ENCODE data around the gene BRPF1. TPM values are rescaled to one million over a fixed set of nuclear protein-coding genes. Genes with fewer than 3 reads are reported as not detected.
A peak's percentile ranks its signal among the peaks of the same experiment; 100 is the strongest.

Gene BRPF1
- total and polyA plus RNA-seq, 2 experiments from 2014 or later, result 11.1 to 17.3 TPM

- H3K27me3 ChIP-seq, result no peaks in the 10 kb centered on the region
- H3K9me3 ChIP-seq (ENCODE audit: low read depth), result no peaks in the 10 kb centered on the region
- DNase-seq (ENCODE audit: low read depth in 1 of 2, low spot score in 1 of 2), result no peak
- no peaks in the 10 kb centered on the region for H3K4me1 ChIP-seq (ENCODE audit: low read depth)
- no peak overlapping the region for H3K4me3 ChIP-seq
- peaks cover 38% of the 10 kb centered on the region for H3K36me3 ChIP-seq
- no peak overlapping the region for H3K27ac ChIP-seq
- no peak for TF ChIP-seq CTCF (IDR thresholded peaks at IDR 0.05; ENCODE audit: low read depth, low read length)
Measured at GRCh38 chr3:9781978-9782603, 50.6 kb downstream of the BRPF1 start.

GRCh38 chr3:9782770-9783169, 51.2 kb downstream of the BRPF1 start:
- H3K4me3 ChIP-seq, result no peak overlapping the region
- no peaks in the 10 kb centered on the region for H3K4me1 ChIP-seq (ENCODE audit: low read depth)
- TF ChIP-seq CTCF (IDR thresholded peaks at IDR 0.05; ENCODE audit: low read depth, low read length), result no peak
- no peaks in the 10 kb centered on the region for H3K27me3 ChIP-seq
- no peak for DNase-seq (ENCODE audit: low read depth in 1 of 2, low spot score in 1 of 2)
- H3K9me3 ChIP-seq (ENCODE audit: low read depth), result no peaks in the 10 kb centered on the region
- peaks cover 38% of the 10 kb centered on the region for H3K36me3 ChIP-seq
- no peak overlapping the region for H3K27ac ChIP-seq

GRCh38 chr3:9783954-9784353, 52.4 kb downstream of the BRPF1 start:
- H3K9me3 ChIP-seq (ENCODE audit: low read depth), result no peaks in the 10 kb centered on the region
- DNase-seq (ENCODE audit: low read depth in 1 of 2, low spot score in 1 of 2), result no peak
- no peak for TF ChIP-seq CTCF (IDR thresholded peaks at IDR 0.05; ENCODE audit: low read depth, low read length)
- H3K36me3 ChIP-seq, result peaks cover 38% of the 10 kb centered on the region
- no peaks in the 10 kb centered on the region for H3K4me1 ChIP-seq (ENCODE audit: low read depth)
- H3K27ac ChIP-seq, result no peak overlapping the region
- H3K27me3 ChIP-seq, result no peaks in the 10 kb centered on the region
- H3K4me3 ChIP-seq, result no peak overlapping the region

GRCh38 chr3:9784965-9785364, 53.4 kb downstream of the BRPF1 start:
- Histone ChIP-seq H3K36me3 (peaks cover 38% of the 10 kb centered on the region), H3K4me1 (ENCODE audit: low read depth) (no peaks in the 10 kb centered on the region), H3K9me3 (ENCODE audit: low read depth) (no peaks in the 10 kb centered on the region), H3K4me3 (no peak overlapping the region), H3K27me3 (no peaks in the 10 kb centered on the region), H3K27ac (peak overlapping the region; percentile 1)
- TF ChIP-seq CTCF (IDR thresholded peaks at IDR 0.05; ENCODE audit: low read depth, low read length), result no peak
- peak in 1 of 2 donors; percentile 51 for DNase-seq (ENCODE audit: low read depth in 1 of 2, low spot score in 1 of 2)

- no peak overlapping the region for H3K4me3 ChIP-seq
- H3K27me3 ChIP-seq, result no peaks in the 10 kb centered on the region
- peaks cover 33% of the 10 kb centered on the region for H3K36me3 ChIP-seq
Measured at GRCh38 chr3:9785602-9786001, 54.1 kb downstream of the BRPF1 start.

More at GRCh38 chr3:9785602-9786001, 54.1 kb downstream of the BRPF1 start:
- no peaks in the 10 kb centered on the region for H3K9me3 ChIP-seq (ENCODE audit: low read depth)
- H3K27ac ChIP-seq, result peak overlapping the region; percentile 1
- TF ChIP-seq CTCF (IDR thresholded peaks at IDR 0.05; ENCODE audit: low read depth, low read length), result no peak
- H3K4me1 ChIP-seq (ENCODE audit: low read depth), result no peaks in the 10 kb centered on the region
- DNase-seq (ENCODE audit: low read depth in 1 of 2, low spot score in 1 of 2), result peak in 1 of 2 donors; percentile 21
